MM.1S (cell line): Measurements from ENCODE around the gene SP6.

Experiments
- EZH2 ChIP-seq: fragments of 300-600 bp; sonication (generic); optimal IDR thresholded peaks from 2 replicates; pipeline ENCODE3; 2017; ENCODE audit warnings: low read depth, mild to moderate bottlenecking, antibody characterized with exemption, low read length, mixed read lengths
- TF ChIP-seq, protein P1 (sequence below): fragments of 300-600 bp; sonication (generic); IDR thresholded peaks from 2 replicates; pipeline ENCODE4 v1.5.1; 2016; ENCODE audit warnings: antibody characterized with exemption, low read length, mixed read lengths

GRCh38 chr17:47815106-47815918 is 35.7 kb downstream of the SP6 start:
- TF ChIP-seq, protein P1, sequence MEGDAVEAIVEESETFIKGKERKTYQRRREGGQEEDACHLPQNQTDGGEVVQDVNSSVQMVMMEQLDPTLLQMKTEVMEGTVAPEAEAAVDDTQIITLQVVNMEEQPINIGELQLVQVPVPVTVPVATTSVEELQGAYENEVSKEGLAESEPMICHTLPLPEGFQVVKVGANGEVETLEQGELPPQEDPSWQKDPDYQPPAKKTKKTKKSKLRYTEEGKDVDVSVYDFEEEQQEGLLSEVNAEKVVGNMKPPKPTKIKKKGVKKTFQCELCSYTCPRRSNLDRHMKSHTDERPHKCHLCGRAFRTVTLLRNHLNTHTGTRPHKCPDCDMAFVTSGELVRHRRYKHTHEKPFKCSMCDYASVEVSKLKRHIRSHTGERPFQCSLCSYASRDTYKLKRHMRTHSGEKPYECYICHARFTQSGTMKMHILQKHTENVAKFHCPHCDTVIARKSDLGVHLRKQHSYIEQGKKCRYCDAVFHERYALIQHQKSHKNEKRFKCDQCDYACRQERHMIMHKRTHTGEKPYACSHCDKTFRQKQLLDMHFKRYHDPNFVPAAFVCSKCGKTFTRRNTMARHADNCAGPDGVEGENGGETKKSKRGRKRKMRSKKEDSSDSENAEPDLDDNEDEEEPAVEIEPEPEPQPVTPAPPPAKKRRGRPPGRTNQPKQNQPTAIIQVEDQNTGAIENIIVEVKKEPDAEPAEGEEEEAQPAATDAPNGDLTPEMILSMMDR, result no peak
- TF ChIP-seq EZH2, result no peak
